ENCODE data around the gene PSMB3.

The PSMB3 gene

DNA sequence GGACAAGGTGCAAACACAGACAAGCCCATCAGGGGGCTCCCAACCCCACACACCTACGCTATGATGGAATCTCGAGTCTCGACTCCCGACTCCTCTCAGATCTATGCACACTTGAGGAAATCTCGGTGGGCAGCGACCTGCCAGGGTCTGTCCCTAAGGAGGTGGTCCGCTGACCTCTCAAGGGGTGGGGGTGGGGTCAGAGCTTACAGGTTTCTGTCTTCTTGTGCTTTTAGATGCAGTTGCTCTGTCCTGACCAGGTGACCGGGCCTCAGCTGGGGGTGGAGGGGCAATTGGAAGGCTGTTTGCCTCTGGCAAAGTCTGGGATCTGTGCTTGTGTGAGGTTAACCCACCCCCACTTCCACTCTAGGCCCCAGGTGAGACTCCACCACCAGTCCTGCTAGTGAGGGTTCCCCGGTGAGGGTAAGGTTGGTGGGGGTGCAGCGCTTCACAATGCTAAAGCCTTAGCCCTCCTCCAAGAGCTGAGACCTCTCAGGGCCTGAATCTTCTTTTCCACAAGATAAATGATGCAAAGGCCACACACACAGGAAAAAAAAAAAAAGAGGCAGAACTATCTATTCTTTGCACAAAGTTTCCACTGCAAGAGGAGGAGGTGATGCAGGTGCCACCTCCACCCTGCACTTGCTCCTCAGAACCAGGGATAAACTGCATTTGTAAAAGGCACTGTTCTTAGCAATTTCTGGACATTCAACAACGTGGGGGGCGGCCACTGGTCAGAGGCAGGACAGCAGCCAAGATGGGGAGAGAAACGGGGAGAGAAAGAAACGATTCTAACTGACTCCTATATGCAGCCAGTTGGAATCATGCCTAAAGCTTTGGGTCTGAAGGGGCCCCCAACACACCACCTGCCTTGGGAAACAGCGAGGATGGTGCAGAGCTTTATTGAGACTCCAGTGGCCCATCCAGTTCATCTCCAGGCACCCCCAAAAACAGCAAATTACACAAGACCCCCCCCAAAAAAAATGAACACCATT is 18.3 kb upstream of the PSMB3 start:
- no peak for FAIRE-seq

- no peak for FAIRE-seq
Observed at GRCh38 chr17:38735161-38735997, 17.2 kb upstream of the PSMB3 start.

DNA sequence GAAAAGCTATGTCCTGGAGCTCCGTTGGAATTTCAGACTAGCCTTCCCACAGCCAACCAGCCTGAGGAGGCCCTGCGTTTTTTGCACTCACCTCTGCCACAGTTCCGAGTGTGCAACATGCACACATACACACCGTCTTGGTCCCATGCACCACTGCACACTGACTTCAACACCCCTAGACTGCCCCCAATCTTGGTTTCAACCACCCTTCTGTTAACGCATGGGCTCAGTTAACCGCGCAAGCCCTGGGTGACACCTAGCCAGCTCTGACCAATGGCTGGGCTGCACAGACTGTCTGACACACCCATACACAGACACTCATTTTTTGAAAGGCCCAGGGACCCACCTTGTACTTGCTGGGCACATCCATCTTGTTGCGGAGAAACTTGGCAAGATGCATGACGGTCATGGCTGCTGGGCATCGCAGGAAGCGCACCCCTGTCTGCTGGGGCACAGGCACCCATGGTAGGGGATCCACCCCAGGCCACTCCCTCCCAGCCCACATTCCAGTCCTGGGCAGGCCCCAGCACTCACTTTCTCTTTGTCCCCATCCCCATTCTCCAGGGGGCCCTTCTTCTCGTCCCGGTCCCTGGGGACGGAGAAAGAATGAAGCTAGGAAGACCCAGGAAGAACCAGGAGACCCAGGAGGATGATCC is 14.4 kb upstream of the PSMB3 start:
- no peak for FAIRE-seq

- FAIRE-seq: no peak
Observed at GRCh38 chr17:38738686-38739085, 13.9 kb upstream of the PSMB3 start.

DNA sequence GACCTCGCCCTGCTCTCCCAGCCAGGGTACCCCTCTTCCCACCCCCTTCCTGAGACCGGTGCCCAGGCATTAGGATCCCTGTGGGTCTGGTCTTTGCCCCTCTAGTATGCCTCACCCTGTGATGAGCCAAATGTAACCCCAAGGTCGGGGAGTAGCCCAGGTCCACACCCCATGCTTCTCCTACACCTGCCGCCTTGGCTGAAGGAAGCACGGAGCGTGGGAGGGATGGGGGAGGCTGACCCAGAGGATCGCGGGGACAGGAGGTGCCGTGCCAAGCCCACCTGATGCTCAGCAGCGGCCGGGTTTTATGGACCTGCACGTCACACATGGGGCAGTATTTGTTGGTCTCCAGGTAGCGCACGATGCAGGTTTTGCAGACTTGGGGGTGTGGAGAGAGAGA is 13.2 kb upstream of the PSMB3 start:
- no peak for FAIRE-seq

DNA sequence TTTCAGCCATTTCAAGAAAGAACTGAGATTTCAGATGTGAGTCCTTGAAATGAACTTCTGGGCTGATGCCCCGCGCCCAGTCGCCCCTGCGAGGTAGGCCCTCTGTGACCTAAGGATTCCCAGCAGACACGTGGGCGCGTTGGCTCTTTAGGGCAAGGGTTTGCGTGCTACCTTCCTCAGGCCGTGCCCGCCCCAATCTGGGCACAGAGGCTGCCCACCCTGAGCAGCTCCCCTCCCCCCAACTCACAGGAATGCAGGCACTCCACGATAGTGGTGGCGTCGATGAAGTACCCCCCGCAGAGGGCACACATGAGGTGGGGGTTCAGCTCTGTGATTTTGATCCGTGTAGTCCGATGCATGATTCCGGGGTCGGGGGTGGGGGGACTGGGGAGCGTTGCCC is 12.5 kb upstream of the PSMB3 start:
- FAIRE-seq: no peak

DNA sequence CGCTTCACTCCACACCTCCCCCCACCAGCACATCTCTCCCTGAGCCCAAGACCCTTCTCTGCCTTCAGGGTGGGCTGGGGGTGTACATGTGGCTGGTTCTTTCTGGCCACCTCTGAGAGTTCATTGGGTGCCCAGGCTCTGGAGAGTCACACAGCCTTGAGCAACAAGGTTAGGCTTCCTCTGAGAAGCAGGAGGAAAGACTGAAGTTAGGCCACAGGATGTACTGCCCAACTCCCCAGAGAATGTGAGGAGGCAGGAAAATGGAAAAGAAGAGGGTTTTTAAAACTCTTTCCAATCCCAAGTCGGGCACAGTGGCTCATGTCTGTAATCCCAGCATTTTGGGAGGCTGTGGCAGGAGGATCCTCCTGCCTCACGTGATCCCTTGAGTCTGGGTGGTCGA is 11.7 kb upstream of the PSMB3 start:
- no peak for FAIRE-seq

- no peak for FAIRE-seq
Observed at GRCh38 chr17:38741461-38741860, 11.1 kb upstream of the PSMB3 start.

DNA sequence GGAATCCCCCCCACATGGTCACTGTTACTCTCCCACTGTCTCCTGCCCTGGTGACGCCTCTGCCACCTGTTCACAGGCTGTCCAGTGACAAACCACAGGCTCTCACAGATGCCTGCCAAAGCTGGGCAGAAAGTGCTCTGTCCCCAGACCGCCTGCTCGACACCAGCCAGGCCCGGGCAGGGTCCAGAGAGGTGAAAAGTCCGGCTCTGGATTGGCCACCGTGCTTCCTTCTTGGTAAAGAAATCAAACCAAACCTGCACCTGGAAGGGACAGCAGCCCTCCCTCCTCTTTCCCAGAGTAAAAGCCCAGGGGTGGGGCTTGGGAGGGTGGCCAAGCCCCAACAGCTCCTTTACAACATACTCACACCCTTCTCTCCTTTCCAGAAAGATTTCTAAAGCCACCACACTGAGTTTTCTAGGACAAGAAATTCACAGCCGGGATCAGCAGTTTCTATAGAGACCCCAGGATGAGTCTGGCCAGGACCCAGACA is 10.6 kb upstream of the PSMB3 start:
- FAIRE-seq: no peak

DNA sequence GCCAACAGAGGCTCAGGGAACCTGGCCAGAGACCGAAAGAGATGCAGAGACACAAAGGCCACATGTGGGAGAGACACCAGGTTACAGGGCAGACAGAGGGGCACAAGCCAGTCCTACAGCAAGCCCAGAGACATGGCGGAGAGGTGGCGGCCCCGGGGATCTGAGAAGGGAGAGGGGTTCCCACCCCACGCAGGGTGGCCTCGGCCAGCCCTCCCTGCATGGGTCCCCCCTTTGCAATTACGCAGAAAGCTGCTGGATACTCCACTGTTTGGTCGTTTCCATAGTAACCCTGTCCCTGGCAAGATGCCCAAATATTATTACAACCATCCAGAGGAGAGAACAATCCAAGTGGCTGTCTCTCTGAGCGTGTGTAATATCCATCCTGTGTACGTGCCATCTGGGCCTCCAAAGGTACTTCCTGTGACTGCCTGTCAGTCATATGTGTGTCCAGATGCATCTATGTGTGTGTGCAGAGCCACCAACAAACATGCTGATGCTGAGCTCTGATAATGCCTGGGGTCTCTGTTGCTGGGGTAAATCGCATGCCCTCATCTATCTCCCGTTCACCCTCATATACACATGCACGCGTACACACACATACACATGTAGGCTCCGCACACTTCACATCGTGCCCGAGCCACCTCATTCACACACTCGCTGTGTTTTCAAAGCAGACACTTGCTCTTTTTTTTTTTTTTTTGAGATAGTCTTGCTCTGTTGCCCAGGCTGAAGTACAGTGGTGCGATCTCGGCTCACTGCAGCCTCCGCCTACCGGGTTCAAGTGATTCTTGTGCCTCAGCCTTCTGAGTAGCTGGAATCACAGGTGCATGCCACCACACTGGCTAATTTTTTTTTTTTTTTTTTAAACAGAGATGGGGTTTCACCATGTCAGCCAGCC is 9.9 kb upstream of the PSMB3 start:
- no peak for FAIRE-seq

- FAIRE-seq: no peak
Observed at GRCh38 chr17:38743556-38744171, 8.9 kb upstream of the PSMB3 start.

DNA sequence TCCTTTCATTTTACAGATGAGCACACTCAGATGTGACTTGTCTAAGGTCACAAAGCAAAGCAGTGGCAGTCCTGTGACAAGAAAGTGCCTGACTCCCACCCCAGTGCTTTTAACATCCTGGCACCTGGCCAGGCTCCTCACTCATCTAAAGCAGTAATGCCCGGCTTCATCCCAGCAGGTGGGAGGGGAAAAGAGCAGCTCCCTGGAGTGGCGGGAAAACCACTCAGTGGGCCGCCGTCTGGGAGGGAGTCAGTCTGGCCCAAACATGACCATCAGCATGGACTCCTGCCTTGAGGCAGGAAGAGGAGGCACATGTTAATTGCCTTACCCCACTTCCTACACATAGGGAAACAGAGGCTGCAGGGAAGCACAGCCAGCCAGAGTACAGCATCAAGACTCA is 7.0 kb upstream of the PSMB3 start:
- no peak for FAIRE-seq

GRCh38 chr17:38746004-38746848 is 6.3 kb upstream of the PSMB3 start:
- no peak for FAIRE-seq

GRCh38 chr17:38746849-38747462 is 5.6 kb upstream of the PSMB3 start:
- no peak for FAIRE-seq

- no peak for FAIRE-seq
Observed at GRCh38 chr17:38747463-38748148, 4.9 kb upstream of the PSMB3 start.

- FAIRE-seq: no peak
Observed at GRCh38 chr17:38748149-38748891, 4.2 kb upstream of the PSMB3 start, which contains the start of gene PCGF2. Gene PCGF2 (minus strand): TSS chr17:38748336. CDS start chr17:38740402, 7,934 bp downstream.

DNA sequence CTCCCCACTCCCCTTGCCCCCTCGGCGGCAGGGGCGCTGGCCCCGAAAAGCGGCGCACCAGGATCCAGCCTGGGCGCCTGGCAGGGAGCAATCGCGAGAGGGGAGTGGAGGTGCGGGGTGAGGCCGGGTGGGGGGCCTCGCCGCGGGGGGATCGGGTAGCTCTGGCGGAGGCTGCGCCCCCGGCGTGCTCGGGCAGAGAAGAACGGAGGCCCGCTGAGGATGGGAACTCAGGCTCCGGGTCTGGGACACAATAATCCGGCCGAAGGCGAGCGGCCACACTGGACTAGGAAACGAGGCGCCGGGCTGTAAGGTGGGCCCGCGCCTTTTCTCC is 3.7 kb upstream of the PSMB3 start:
- no peak for FAIRE-seq

GRCh38 chr17:38749223-38750043 is 3.1 kb upstream of the PSMB3 start:
- FAIRE-seq: no peak
